Neural progenitor cell (in vitro differentiated cells): ENCODE measurements around the gene TM4SF5. TPM values are rescaled to one million over a fixed set of nuclear protein-coding genes. Genes with fewer than 3 reads are reported as not detected.

Experiments used
- DNase-seq: peaks from one replicate; pipeline ENCODE4 v3.0.0-alpha.2; 2016; ENCODE audit warnings: low spot score
- H2AFZ ChIP-seq: fragments of 200-600 bp; sonication (generic); replicated peaks from 2 replicates; pipeline ENCODE4 v1.6.1; 2016; ENCODE audit warnings: antibody characterized with exemption
- H3F3A ChIP-seq: fragments of 200-600 bp; sonication (generic); 2 replicates; pipeline ENCODE4 v1.6.1; 2016; ENCODE audit warnings: antibody characterized with exemption, low read depth
- H3K27ac ChIP-seq: fragments of 200-600 bp; sonication (generic); 2 replicates; pipeline ENCODE4 v1.5.1; 2016; ENCODE audit warnings: mild to moderate bottlenecking
- H3K27me3 ChIP-seq: fragments of 200-600 bp; sonication (generic); 2 replicates; pipeline ENCODE4 v1.6.1; 2016; ENCODE audit warnings: mild to moderate bottlenecking, moderate library complexity
- H3K36me3 ChIP-seq: fragments of 200-600 bp; sonication (generic); 2 replicates; pipeline ENCODE4 v1.5.1; 2016
- H3K4me1 ChIP-seq: fragments of 200-600 bp; sonication (generic); 2 replicates; pipeline ENCODE4 v1.6.1; 2016; ENCODE audit warnings: mixed run types
- H3K4me2 ChIP-seq: fragments of 200-600 bp; sonication (generic); 2 replicates; pipeline ENCODE4 v1.6.1; 2016
- H3K4me3 ChIP-seq: fragments of 200-600 bp; sonication (generic); 2 replicates; pipeline ENCODE4 v1.5.1; 2016
- H3K79me2 ChIP-seq: fragments of 200-600 bp; sonication (generic); 2 replicates; pipeline ENCODE4 v1.6.1; 2016; ENCODE audit warnings: low read depth
- H3K9ac ChIP-seq: fragments of 200-600 bp; sonication (generic); 2 replicates; pipeline ENCODE4 v1.6.1; 2016
- H3K9me3 ChIP-seq: fragments of 200-600 bp; sonication (generic); 2 replicates; pipeline ENCODE4 v1.5.1; 2016; ENCODE audit warnings: low read depth
- H4K20me1 ChIP-seq: fragments of 200-600 bp; sonication (generic); 2 replicates; pipeline ENCODE4 v1.6.1; 2016; ENCODE audit warnings: low read depth
- H3K27ac Mint-ChIP-seq: 3 replicates; pipeline ENCODE4 v1.8.0; 2021; ENCODE audit warnings: mixed read lengths
- H3K27me3 Mint-ChIP-seq: 2 replicates; pipeline ENCODE4 v1.8.0; 2022; ENCODE audit warnings: low read depth, mild to moderate bottlenecking, inconsistent platforms, moderate library complexity, mixed read lengths; ENCODE audit not compliant: insufficient read depth
- H3K36me3 Mint-ChIP-seq: 3 replicates; pipeline ENCODE4 v1.8.0; 2021; ENCODE audit warnings: mixed read lengths
- H3K4me1 Mint-ChIP-seq: 3 replicates; pipeline ENCODE4 v1.8.0; 2021; ENCODE audit warnings: mixed read lengths
- H3K4me3 Mint-ChIP-seq: 3 replicates; pipeline ENCODE4 v1.8.0; 2021; ENCODE audit warnings: mild to moderate bottlenecking, moderate library complexity, mixed read lengths
- H3K9me3 Mint-ChIP-seq: 3 replicates; pipeline ENCODE4 v1.8.0; 2020; ENCODE audit warnings: mixed read lengths
- CTCF ChIP-seq: fragments of 200-600 bp; sonication (generic); IDR thresholded peaks from 2 replicates; pipeline ENCODE4 v1.5.1; 2017; ENCODE audit warnings: antibody characterized with exemption, mild to moderate bottlenecking
- EZH2 ChIP-seq: fragments of 200-600 bp; sonication (generic); IDR thresholded peaks from 2 replicates; pipeline ENCODE4 v1.6.1; 2017; ENCODE audit warnings: antibody characterized with exemption, mild to moderate bottlenecking, moderate library complexity
- EZH2phosphoT487 ChIP-seq: fragments of 200-600 bp; sonication (generic); IDR thresholded peaks from 2 replicates; pipeline ENCODE4 v1.6.1; 2017; ENCODE audit warnings: antibody characterized with exemption
- total RNA-seq: library from RNA; depleted of rRNA; stranded (reverse); fragments of >200 nt; gene quantifications from 2 replicates; pipeline ENCODE4 v1.2.3, GENCODE V29; 2015; ENCODE audit warnings: low replicate concordance

TM4SF5 gene
- total RNA-seq, 1 donor from 2014 or later: not detected

GRCh38 chr17:4802228-4802627 lies 30.5 kb downstream of the TM4SF5 start, which contains the start of gene C17orf114:
TSS of gene C17orf114 (minus strand) at chr17:4802328.
- Histone ChIP-seq H3F3A (peaks cover 12% of the 10 kb centered on the region), H3K27me3 (peaks cover 6% of the 10 kb centered on the region), H3K4me1 (peaks cover 5% of the 10 kb centered on the region), H3K36me3 (no peaks in the 10 kb centered on the region), H3K4me2 (no peak within 1 kb of the TSS), H3K9me3 (no peaks in the 10 kb centered on the region), H3K27ac (no peak within 1 kb of the TSS), H2AFZ (no peak within 1 kb of the TSS), H3K4me3 (no peak within 1 kb of the TSS), H4K20me1 (peaks cover 5% of the 10 kb centered on the region), H3K79me2 (peaks cover 6% of the 10 kb centered on the region), H3K9ac (no peak within 1 kb of the TSS)
- Mint-ChIP-seq H3K9me3 (no peaks in the 10 kb centered on the region), H3K4me1 (peaks cover 4% of the 10 kb centered on the region), H3K36me3 (peaks cover 8% of the 10 kb centered on the region), H3K27ac (no peak within 1 kb of the TSS), H3K4me3 (peak within 1 kb of the TSS; percentile 58), H3K27me3 (peaks cover 2% of the 10 kb centered on the region)
- DNase-seq: no peak
- TF ChIP-seq EZH2phosphoT487 (no peak), EZH2 (no peak), CTCF (no peak)

- Histone ChIP-seq H3K27me3 (peaks cover 6% of the 10 kb centered on the region), H3K79me2 (no peaks in the 10 kb centered on the region), H3K9ac (peak overlapping the region; percentile 52), H3K36me3 (no peaks in the 10 kb centered on the region), H3K9me3 (no peaks in the 10 kb centered on the region), H3F3A (peaks cover 11% of the 10 kb centered on the region), H4K20me1 (no peaks in the 10 kb centered on the region), H2AFZ (peak overlapping the region; percentile 92), H3K4me2 (peak overlapping the region; percentile 97), H3K27ac (no peak overlapping the region), H3K4me1 (peaks cover 10% of the 10 kb centered on the region), H3K4me3 (peak overlapping the region; percentile 79)
- no peak overlapping the region for H3K27ac Mint-ChIP-seq
- peaks cover 17% of the 10 kb centered on the region for H3K36me3 Mint-ChIP-seq
- no peaks in the 10 kb centered on the region for H3K9me3 Mint-ChIP-seq
- H3K4me3 Mint-ChIP-seq: peak overlapping the region; percentile 87
- H3K27me3 Mint-ChIP-seq: peaks cover 4% of the 10 kb centered on the region
- TF ChIP-seq CTCF (no peak), EZH2phosphoT487 (no peak)
- DNase-seq: no peak
- H3K4me1 Mint-ChIP-seq: peaks cover 18% of the 10 kb centered on the region
Observed at GRCh38 chr17:4806456-4806776, 34.7 kb downstream of the TM4SF5 start.

GRCh38 chr17:4806777-4807604 lies 35.3 kb downstream of the TM4SF5 start, which contains the start of gene PLD2:
TSS of gene PLD2 (plus strand) at chr17:4807152. CDS start at chr17:4807773, 621 bp downstream.
- Histone ChIP-seq H3K79me2 (no peaks in the 10 kb centered on the region), H3K4me2 (peak within 1 kb of the TSS; percentile 97), H4K20me1 (no peaks in the 10 kb centered on the region), H3K36me3 (no peaks in the 10 kb centered on the region), H3K4me1 (peaks cover 10% of the 10 kb centered on the region), H3K4me3 (peak within 1 kb of the TSS; percentile 79), H3K27me3 (peaks cover 6% of the 10 kb centered on the region), H3F3A (peaks cover 11% of the 10 kb centered on the region), H3K27ac (no peak within 1 kb of the TSS), H3K9ac (peak within 1 kb of the TSS; percentile 52), H2AFZ (peak within 1 kb of the TSS; percentile 92), H3K9me3 (no peaks in the 10 kb centered on the region)
- H3K4me3 Mint-ChIP-seq: peak within 1 kb of the TSS; percentile 95
- H3K27me3 Mint-ChIP-seq: peaks cover 4% of the 10 kb centered on the region
- peaks cover 18% of the 10 kb centered on the region for H3K4me1 Mint-ChIP-seq
- H3K9me3 Mint-ChIP-seq: no peaks in the 10 kb centered on the region
- DNase-seq: peak; percentile 96
- no peak for TF ChIP-seq EZH2
- no peak for TF ChIP-seq EZH2phosphoT487
- no peak for TF ChIP-seq CTCF
- H3K27ac Mint-ChIP-seq: no peak within 1 kb of the TSS
- peaks cover 18% of the 10 kb centered on the region for H3K36me3 Mint-ChIP-seq
